ENCODE results near the gene CYP26B1.

The CYP26B1 gene

DNA sequence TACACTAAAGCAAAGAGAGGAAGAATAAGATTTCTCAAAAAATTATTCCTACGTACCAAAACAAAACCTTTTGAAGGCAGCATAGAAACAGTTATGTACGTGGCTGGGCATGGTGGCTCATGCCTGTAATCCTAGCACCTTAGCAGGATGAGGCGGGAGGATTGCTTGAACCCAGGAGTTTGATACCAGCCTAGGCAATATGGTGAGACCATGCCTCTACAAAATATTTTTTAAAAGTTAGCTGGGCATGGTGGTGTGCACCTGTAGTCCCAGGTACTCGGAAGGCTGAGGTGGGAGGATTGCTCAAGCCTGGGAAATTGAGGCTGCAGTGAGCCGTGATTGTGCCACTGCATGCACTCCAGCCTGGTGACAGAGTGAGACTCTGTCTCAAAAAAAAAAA lies 14.9 kb upstream of the CYP26B1 start (continued):
- TF ChIP-seq POU6F1 (CRISPR knock-in tag; IDR thresholded peaks at IDR 0.05; ENCODE audit: borderline replicate concordance, low read depth): no peak
- no peak for TF ChIP-seq ZC3H10 (CRISPR knock-in tag; IDR thresholded peaks at IDR 0.05)
- TF ChIP-seq ZNF8 (CRISPR knock-in tag; IDR thresholded peaks at IDR 0.05): no peak
- TF ChIP-seq ARNTL (CRISPR knock-in tag; IDR thresholded peaks at IDR 0.05; ENCODE audit: borderline replicate concordance, low read depth): no peak
- TF ChIP-seq ESRRG (CRISPR knock-in tag; IDR thresholded peaks at IDR 0.05): no peak
- TF ChIP-seq ZFP30 (CRISPR knock-in tag; IDR thresholded peaks at IDR 0.05): no peak
- TF ChIP-seq PATZ1 (CRISPR knock-in tag; IDR thresholded peaks at IDR 0.05; ENCODE audit: borderline replicate concordance): no peak
- TF ChIP-seq, protein P1, sequence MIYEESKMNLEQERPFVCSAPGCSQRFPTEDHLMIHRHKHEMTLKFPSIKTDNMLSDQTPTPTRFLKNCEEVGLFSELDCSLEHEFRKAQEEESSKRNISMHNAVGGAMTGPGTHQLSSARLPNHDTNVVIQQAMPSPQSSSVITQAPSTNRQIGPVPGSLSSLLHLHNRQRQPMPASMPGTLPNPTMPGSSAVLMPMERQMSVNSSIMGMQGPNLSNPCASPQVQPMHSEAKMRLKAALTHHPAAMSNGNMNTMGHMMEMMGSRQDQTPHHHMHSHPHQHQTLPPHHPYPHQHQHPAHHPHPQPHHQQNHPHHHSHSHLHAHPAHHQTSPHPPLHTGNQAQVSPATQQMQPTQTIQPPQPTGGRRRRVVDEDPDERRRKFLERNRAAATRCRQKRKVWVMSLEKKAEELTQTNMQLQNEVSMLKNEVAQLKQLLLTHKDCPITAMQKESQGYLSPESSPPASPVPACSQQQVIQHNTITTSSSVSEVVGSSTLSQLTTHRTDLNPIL (CRISPR knock-in tag; IDR thresholded peaks at IDR 0.05; ENCODE audit: low read depth): no peak
- TF ChIP-seq ZNF70 (CRISPR knock-in tag; IDR thresholded peaks at IDR 0.05): no peak

DNA sequence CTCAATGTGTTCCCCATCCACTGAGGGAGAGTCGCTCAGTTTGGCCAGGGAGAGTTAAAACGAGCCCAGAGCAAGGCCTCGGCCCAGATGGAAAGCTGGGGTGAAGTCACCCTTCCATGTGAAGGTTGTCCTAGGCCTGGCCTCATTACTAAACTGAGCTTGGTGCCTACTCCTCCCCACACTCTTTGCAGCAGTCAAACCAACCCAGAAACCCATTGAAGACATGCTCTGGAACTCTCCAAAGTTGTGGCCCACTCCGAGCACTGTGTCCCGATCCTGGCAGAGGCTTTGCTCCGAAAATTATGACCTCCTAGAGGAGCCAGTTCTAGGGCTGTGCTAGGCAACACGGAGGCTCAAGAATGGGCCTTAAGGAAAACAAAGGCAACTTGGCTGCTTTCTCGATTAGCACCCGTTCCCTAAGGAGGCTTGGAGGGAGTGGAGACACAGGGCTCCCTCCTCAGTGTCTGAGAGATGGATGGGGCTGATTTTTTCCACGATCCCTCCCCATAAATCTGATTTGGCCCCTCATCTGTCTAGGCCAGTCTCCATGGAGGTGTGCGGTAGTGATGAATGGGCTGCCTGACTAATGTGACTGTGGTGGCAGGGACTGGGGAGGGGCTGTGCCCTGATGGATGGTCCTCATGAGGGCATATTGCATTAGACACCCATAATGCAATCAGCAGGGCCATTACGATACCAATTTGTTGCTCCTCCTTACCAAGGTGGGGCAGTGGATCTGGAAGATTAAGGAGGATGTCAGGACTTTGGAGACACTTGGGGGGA lies 11.7 kb upstream of the CYP26B1 start:
- no peak for TF ChIP-seq ZNF565 (CRISPR knock-in tag; conservative IDR thresholded peaks at IDR 0.05; ENCODE audit: low read depth)
- no peak for TF ChIP-seq OSR1 (CRISPR knock-in tag; IDR thresholded peaks at IDR 0.05)
- no peak for TF ChIP-seq ZNF70 (CRISPR knock-in tag; IDR thresholded peaks at IDR 0.05)
- no peak for TF ChIP-seq PPARA (CRISPR knock-in tag; IDR thresholded peaks at IDR 0.05; ENCODE audit: borderline replicate concordance)
- TF ChIP-seq POU6F1 (CRISPR knock-in tag; IDR thresholded peaks at IDR 0.05; ENCODE audit: borderline replicate concordance, low read depth): no peak
- TF ChIP-seq TOX (CRISPR knock-in tag; IDR thresholded peaks at IDR 0.05; ENCODE audit: borderline replicate concordance): no peak
- no peak for TF ChIP-seq ESRRG (CRISPR knock-in tag; IDR thresholded peaks at IDR 0.05)
- no peak for TF ChIP-seq ZFP3 (CRISPR knock-in tag; IDR thresholded peaks at IDR 0.05)
- TF ChIP-seq PATZ1 (CRISPR knock-in tag; IDR thresholded peaks at IDR 0.05; ENCODE audit: borderline replicate concordance): no peak
- TF ChIP-seq, protein P1 (CRISPR knock-in tag; IDR thresholded peaks at IDR 0.05; ENCODE audit: low read depth): no peak
- no peak for TF ChIP-seq TCF4 (CRISPR knock-in tag; IDR thresholded peaks at IDR 0.05; ENCODE audit: borderline replicate concordance)
- no peak for ATAC-seq

DNA sequence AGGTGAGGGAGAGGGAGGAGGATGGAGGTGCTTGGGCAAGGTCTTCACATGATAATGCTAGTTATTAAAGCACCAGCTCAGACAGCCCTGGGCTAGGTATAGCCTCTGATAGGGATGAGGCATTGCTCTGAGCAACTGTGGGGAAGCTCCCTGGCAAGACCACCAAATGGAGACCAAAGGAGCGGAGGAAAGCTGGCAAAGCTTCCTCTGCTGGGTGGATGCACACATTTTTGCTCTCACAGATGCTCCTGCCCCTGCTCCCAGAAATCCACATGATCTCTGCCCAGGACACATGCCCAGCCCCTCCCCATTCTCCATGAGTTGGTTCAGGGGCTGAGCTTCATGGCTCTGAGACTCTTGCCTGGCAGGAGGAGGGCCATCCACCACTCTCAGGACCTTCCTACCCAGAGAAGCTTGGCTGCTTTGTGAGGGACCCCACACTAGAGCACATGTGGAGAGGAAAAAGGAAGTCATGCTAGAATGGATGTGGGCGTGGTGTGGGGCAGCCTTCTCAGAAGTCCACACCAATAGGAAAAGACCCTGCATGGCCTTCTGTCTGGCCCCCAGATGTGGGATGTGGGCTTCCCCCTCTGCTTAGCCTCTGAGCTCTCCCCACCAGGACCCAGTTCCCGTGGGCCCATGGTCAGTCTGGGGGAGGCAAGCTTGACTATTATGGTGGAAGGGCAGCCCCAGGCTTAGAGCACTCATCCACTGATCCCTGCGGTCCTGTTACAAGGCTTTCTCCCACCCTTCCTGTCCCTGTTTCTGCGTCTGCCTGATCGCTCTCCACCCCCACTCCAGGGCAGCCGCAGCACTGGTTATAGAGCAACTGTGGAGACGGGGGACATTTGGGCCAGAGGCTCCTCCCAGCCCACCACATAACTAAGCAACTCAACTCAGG lies 10.5 kb upstream of the CYP26B1 start:
- ATAC-seq: no peak
- TF ChIP-seq ZC3H10 (CRISPR knock-in tag; IDR thresholded peaks at IDR 0.05) (no peak), ESRRG (CRISPR knock-in tag; IDR thresholded peaks at IDR 0.05) (no peak), GLIS3 (CRISPR knock-in tag; IDR thresholded peaks at IDR 0.05) (no peak), BACH2 (CRISPR knock-in tag; IDR thresholded peaks at IDR 0.05; ENCODE audit: borderline replicate concordance) (no peak), TOX (CRISPR knock-in tag; IDR thresholded peaks at IDR 0.05; ENCODE audit: borderline replicate concordance) (no peak), ZNF8 (CRISPR knock-in tag; IDR thresholded peaks at IDR 0.05) (no peak), RARB (CRISPR knock-in tag; IDR thresholded peaks at IDR 0.05) (no peak), ZFP3 (CRISPR knock-in tag; IDR thresholded peaks at IDR 0.05) (no peak), ISL1 (CRISPR knock-in tag; IDR thresholded peaks at IDR 0.05) (no peak), PATZ1 (CRISPR knock-in tag; IDR thresholded peaks at IDR 0.05; ENCODE audit: borderline replicate concordance) (no peak)
- TF ChIP-seq, protein P2, sequence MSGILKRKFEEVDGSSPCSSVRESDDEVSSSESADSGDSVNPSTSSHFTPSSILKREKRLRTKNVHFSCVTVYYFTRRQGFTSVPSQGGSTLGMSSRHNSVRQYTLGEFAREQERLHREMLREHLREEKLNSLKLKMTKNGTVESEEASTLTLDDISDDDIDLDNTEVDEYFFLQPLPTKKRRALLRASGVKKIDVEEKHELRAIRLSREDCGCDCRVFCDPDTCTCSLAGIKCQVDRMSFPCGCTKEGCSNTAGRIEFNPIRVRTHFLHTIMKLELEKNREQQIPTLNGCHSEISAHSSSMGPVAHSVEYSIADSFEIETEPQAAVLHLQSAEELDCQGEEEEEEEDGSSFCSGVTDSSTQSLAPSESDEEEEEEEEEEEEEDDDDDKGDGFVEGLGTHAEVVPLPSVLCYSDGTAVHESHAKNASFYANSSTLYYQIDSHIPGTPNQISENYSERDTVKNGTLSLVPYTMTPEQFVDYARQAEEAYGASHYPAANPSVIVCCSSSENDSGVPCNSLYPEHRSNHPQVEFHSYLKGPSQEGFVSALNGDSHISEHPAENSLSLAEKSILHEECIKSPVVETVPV (CRISPR knock-in tag; IDR thresholded peaks at IDR 0.05): no peak
